H1 (cell line): Measurements from ENCODE around the gene KIF23. TPM values are rescaled to one million over a fixed set of nuclear protein-coding genes. Genes with fewer than 3 reads are reported as not detected.

Experiments
- CTCF ChIP-seq, 3 experiments: IDR thresholded peaks; 1 replicate in 2 of 3; 2 replicates in 1 of 3; pipeline versions ENCODE4 v1.5.1 to v1.6.1; 2011; ENCODE audit warnings: low read length in 3 of 3, mild to moderate bottlenecking in 3 of 3, inconsistent platforms in 2 of 3, low read depth in 1 of 3, moderate library complexity in 1 of 3; ENCODE audit not compliant: insufficient read depth in 1 of 3; ENCODE audit errors: control extremely low read depth in 1 of 3
- MAFK ChIP-seq: IDR thresholded peaks from 2 replicates; pipeline ENCODE4 v1.6.1; 2012; ENCODE audit warnings: low read depth, mild to moderate bottlenecking, improper control_type of control experiment, low read length
- RAD21 ChIP-seq, 2 experiments: IDR thresholded peaks in 1 of 2; conservative IDR thresholded peaks in 1 of 2; 2 replicates each; pipeline ENCODE4 v1.6.1; 2011; ENCODE audit warnings: low read depth in 2 of 2, low read length in 2 of 2, improper control_type of control experiment in 1 of 2, inconsistent platforms in 1 of 2, mild to moderate bottlenecking in 1 of 2, moderate library complexity in 1 of 2
- RXRA ChIP-seq: IDR thresholded peaks from 2 replicates; pipeline ENCODE4 v1.6.1; 2011; ENCODE audit warnings: low read depth, mild to moderate bottlenecking, low read length, moderate library complexity; ENCODE audit not compliant: insufficient read depth
- TAF7 ChIP-seq: optimal IDR thresholded peaks from 2 replicates; pipeline ENCODE3; 2011; ENCODE audit warnings: low read depth, mild to moderate bottlenecking, inconsistent platforms, low read length, moderate library complexity, borderline replicate concordance
- polyA plus RNA-seq, 7 experiments: library from polyadenylated mRNA; depleted of rRNA in 3 of 7; stranded (reverse) in 5 of 7; unstranded in 2 of 7; fragments of >200 nt in 5 of 7; fragments of 200-250 nt in 2 of 7; gene quantifications; 1 replicate in 5 of 7; 2 replicates in 1 of 7; 4 replicates in 1 of 7; pipeline versions ENCODE4 v1.2.1 to v1.2.3, GENCODE V29; 2011 to 2013; ENCODE audit warnings: missing spikeins in 2 of 7, mixed read lengths in 2 of 7
- total RNA-seq: library from RNA; stranded (reverse); fragmentation: NEBNext Ultra II Directional; extraction: Animal tissue kit (Norgen Biotek cat#: 25700); gene quantifications from 2 replicates; pipeline ENCODE4 v1.2.1, GENCODE V29; 2021

KIF23 gene
- total and polyA plus RNA-seq, 2 of the 8 experiments (the other 6 are each of a cell fraction or from before 2014, with no cell fraction given): 26.2 to 77.4 TPM

GRCh38 chr15:69433831-69434230 lies 19.7 kb downstream of the KIF23 start (continued):
- no peak for TF ChIP-seq CTCF (IDR thresholded peaks at IDR 0.05; ENCODE audit: control extremely low read depth in 1 of 3, insufficient read depth in 1 of 3, low read depth in 1 of 3, low read length in 3 of 3)
- no peak for TF ChIP-seq TAF7
- TF ChIP-seq RXRA: no peak
- no peak for TF ChIP-seq RAD21 (IDR thresholded peaks at IDR 0.05 in 1 of 2, conservative IDR thresholded peaks at IDR 0.05 in 1 of 2; ENCODE audit: low read depth in 2 of 2, low read length in 2 of 2)
- TF ChIP-seq MAFK: no peak
